GM19025 (cell line): ENCODE measurements around the gene POP7.
"Not testable (repeated sequence)": the region's sequence is repeated elsewhere in the genome, so short reads cannot be mapped to it uniquely, and the experiment has no call there.

Source experiments
- ATAC-seq: cut with Tn5 transposase; IDR thresholded peaks from one replicate; pipeline ENCODE4 v1.9.1; 2021; ENCODE audit warnings: mild to moderate bottlenecking, low read depth, moderate library complexity; ENCODE audit not compliant: unreplicated experiment

The POP7 gene

DNA sequence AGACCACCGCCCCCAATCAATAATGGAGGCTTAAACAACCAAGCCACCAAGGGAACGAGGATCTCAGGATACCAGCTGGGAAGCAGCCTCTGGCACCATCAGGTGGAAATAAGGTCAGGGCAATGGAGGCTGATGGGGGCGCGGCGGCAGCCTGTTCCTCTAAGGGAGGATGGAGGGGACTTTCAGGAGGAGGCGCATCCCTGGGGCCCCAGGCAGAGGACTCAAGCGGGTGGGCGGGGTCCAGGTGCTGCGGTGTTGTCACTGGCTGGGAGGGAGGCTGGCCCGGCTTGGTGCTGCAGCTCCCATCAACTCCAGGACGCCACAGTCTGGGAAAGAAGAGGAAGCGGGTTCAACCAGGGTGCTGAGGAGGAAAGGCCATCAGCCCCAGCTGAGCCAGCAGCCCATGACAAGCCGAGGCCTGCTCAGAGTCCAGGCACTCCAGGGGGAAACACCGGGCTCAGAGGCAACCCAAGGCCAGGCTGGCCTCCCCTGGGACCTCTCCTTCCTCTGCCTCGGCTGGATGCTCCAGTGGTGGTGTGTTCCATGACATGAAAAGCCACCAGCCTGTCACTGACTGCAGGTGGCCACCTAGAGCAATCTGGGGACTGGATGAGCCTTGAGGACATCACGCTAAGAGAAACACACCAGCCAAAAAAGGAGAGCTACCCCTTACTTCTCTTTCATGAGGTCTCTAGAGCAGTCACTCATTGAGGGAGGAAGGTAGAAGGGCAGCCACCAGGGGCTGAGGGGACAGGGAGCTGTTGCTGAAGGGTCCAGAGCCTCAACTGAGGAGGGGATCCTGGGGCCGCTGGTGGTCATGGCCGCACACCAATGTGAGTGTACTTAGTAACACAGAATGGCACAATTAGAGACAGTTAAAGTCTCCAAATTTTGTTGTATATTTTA, 16.4 kb upstream of the POP7 start:
- no peak for ATAC-seq

- ATAC-seq: no peak
These were observed 14.0 kb upstream of the POP7 start for GRCh38 chr7:100691676-100692577.

GRCh38 chr7:100692578-100692961, 13.4 kb upstream of the POP7 start:
- no peak for ATAC-seq

DNA sequence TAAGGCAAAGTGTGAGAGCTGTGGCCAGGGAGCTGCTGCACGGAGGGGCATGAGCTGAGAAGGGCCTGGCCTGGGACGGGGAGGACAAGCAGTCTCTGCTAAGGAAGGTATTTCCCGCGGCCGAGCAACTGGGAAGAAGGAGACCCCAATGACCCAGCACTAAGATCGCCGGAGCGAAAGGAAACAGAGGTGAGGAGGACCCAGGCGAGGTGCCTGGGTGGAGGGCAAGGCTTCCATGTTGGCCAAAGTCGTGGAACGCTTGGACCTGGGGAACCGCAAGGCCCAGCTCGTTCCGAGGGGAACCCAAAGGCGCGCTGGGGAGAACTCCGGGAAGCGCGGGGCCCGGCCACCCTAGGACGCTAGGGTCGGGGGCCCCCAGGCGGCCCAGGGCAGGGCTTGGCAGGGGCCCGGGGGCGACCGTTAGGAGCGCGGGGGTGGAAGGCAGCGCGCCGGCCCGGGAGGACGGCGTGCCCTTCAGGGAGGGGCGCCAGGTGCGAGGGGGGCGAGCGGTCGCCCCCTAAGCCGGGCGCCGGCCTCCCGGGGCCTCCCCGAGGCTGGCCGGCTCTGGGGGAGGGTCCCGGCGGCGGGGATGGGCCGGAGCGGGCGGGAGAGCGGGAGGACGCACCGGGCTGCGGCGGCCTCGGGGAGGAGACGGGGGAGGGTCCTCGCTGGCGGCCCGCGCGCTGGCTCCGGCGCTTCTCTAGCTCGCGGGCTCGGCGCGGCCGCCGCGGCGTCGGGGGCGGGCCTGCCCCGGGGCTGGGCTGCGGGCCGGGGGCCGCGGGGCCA, 12.4 kb upstream of the POP7 start:
- ATAC-seq: peak; percentile 31

DNA sequence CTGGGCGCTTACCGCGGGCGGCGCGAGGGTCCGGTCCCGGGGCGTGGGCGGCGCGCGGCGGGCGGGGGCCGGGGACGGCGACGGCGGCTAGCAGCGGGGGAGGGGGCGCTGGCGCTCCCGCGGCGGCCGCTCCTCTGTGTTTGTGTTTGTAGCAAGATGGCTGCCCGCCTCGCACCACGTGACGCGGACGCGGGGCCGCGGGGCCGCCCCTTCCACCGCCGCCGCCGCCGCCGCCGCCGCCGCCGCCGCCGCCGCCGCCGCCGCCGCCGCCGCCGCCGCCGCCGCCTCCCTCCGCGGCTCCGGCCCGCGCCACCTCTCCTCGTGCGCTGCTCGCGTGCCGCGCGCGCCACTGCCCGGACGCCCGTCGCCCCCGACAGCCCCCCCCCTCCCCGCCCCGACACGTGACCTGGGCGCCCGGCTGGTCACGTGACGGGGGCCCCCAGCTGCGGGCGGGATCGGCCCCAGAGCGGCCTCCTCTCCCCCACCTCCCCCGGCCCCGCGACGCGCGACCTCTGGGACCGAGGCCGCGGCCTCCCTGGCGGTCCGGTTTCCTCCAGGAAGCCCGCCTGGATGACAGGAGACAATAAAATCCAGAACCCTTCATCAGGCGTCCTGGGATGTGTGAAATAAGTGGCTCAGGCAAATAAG, 11.7 kb upstream of the POP7 start, which contains the start of gene GIGYF1:
GIGYF1 (minus strand) TSS at position 153 of the 648 bp plus-strand sequence. CDS start 6,012 bp downstream, outside the sequence.
- peak; percentile 46 for ATAC-seq

DNA sequence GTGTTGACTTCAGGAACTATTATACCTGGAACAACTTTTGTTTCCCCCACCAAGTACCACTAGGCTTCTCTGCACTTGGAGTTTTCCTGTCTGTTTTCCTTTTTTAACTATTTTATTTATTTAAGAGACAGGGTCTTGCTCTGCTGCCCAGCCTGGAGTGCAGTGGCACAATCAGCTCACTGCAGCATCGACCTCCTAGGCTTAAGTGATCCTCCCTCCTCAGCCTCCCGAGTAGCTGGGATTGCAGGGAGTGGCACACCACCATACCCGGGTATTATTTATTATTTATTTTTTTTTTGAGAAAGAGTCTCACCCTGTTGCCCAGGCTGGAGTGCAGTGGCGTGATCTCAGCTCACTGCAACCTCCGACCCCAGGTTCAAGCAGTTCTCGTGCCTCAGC, 9.8 kb upstream of the POP7 start:
- no peak for ATAC-seq

DNA sequence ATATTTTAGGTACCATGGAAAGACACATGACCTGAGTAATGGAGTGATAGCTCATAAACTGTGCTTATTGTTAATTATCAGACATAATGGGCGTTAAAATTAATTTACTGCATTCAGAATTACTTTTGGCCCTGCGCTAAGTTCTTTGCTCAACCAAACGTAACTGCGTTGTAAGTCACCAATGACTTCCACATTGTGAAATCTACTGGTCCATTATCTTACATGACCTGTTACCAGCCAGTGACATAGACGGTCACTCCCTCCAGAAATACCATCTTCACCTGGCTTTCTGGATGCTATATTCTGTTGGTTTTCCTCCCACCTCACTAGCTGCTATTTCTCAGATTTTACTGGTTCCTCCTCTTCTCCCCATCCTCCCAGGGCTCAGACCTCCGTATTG, 6.9 kb upstream of the POP7 start:
- ATAC-seq: no peak

- ATAC-seq: not testable (repeated sequence)
These were observed 4.8 kb upstream of the POP7 start for GRCh38 chr7:100701089-100701488.

DNA sequence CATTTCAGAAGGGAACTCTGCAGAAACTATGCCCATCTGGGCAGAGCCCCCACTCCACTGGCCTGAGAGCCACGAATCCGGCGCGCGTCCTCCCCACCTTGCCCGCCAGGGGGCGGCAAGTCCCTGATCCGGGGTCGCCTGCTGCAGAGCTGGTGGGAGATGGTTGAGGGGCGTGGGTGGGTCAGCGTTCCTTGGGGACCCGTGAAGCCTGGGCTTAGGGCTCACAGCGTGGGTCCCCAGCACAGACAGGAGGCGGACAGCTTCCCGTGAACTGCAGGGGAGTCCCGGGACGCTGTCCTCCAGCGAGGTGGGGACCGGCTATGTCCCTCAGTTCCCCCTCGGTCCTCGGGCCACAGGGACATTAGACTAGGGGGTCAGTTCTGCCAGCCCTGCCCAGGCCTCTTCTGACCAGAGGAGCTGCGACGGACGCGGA, 585 bp upstream of the POP7 start:
- peak; percentile 37 for ATAC-seq

- no peak for ATAC-seq
These were observed 871 bp downstream of the POP7 start for GRCh38 chr7:100706672-100707311.

DNA sequence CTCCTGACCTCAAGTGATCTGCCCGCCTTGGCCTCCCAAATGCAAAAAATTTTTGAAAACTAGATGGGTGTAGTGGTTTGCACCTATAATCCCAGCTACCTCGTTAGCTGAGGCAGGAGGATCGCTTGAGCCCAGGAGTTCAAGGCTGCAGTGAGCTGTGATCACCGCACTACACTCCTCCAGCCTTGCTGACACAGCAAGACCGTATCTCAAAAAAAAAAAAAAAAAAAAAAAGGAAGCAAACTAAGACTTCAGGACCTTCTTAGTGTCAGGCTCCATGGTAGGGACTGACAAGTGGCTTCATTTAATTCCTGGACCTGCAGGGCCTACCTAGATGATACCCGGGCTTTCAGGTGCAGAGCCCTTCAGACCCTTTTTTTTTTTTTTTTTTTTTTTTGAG, 2.5 kb downstream of the POP7 start:
- no peak for ATAC-seq

- ATAC-seq: no peak
These were observed 4.5 kb downstream of the POP7 start for GRCh38 chr7:100710452-100710851.

DNA sequence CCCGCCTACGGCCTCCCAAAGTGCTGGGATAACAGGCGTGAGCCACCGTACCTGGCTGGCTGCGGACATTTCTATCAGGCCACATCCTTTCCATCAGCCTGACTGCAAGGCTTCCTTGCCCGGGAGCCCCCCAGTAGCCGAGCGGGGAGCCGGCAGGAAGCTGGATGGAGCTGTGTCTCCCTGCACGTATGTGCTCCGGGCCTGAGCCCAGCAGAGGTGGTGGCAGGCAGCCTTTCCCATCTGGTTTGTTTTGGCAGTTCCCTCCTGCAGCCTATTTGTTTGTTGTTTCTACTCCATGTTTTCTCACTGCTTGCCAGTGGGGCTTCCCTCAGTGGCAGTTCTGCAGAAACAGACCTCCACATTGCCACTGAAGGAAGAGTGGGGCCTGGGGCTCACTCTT, 5.4 kb downstream of the POP7 start:
- ATAC-seq: no peak

DNA sequence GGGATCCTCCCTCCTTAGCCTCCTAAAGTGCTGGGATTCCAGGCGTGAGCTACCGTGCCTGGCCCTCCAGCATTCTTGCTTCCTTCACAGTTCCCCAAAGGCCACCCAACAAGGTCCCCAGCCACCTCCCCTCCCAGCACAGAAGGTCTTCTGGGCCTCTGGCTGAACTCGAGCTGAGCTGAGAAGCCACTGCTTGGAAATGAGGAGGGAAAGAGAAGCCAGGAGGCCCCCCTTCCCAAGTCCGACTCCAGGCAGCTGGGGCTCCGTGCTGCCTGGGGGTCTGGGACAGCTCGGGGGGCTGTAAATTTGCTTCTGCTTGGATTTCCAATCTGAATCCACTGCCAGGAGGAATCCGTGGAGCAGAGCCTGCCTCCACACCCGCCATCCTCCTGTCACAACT, 8.8 kb downstream of the POP7 start:
- ATAC-seq: no peak

- not testable (repeated sequence) for ATAC-seq
These were observed 11.2 kb downstream of the POP7 start for GRCh38 chr7:100717073-100717472.

GRCh38 chr7:100719523-100720278, 13.8 kb downstream of the POP7 start:
- no peak for ATAC-seq

- no peak for ATAC-seq
These were observed 14.4 kb downstream of the POP7 start, which contains the start of gene EPO for GRCh38 chr7:100720279-100720670. EPO (plus strand) TSS chr7:100720468; CDS start chr7:100720981, 513 bp downstream.

- ATAC-seq: no peak
These were observed 15.0 kb downstream of the POP7 start for GRCh38 chr7:100720671-100721504.
